VCaP (cell line): Measurements from ENCODE around the gene NOXRED1.
A peak's percentile ranks its signal among the peaks of the same experiment; 100 is the strongest.
"Not testable (repeated sequence)": the region's sequence is repeated elsewhere in the genome, so short reads cannot be mapped to it uniquely, and the experiment has no call there.

Experiments
- H3K27ac ChIP-seq: fragments of 450-650 bp; 2 replicates; pipeline ENCODE4 v1.5.1; 2017
- TF ChIP-seq, protein P1 (sequence below): fragments of 450-650 bp; conservative IDR thresholded peaks from 2 replicates; pipeline ENCODE4 v1.5.1; 2017; ENCODE audit warnings: mild to moderate bottlenecking, moderate library complexity

The NOXRED1 gene

DNA sequence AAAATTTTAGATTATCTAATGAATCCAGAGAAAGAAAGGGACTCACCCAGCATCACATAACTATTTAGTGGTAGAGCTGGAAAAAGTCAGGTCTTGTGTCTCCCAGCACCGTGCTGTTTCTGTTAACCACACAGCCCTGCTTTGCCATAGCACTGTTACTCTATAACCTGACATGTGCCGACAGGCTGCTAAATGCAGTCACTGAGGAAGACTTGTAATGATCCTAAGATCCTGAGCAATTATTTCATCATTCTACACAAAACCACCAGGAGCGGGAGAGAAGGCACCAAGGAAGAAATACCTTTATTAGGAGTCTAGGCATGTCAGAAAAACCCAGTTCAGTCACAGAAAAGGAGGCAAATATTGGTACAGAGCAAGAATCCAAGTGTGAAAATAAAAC lies 3.1 kb upstream of the NOXRED1 start:
- TF ChIP-seq, protein P1, sequence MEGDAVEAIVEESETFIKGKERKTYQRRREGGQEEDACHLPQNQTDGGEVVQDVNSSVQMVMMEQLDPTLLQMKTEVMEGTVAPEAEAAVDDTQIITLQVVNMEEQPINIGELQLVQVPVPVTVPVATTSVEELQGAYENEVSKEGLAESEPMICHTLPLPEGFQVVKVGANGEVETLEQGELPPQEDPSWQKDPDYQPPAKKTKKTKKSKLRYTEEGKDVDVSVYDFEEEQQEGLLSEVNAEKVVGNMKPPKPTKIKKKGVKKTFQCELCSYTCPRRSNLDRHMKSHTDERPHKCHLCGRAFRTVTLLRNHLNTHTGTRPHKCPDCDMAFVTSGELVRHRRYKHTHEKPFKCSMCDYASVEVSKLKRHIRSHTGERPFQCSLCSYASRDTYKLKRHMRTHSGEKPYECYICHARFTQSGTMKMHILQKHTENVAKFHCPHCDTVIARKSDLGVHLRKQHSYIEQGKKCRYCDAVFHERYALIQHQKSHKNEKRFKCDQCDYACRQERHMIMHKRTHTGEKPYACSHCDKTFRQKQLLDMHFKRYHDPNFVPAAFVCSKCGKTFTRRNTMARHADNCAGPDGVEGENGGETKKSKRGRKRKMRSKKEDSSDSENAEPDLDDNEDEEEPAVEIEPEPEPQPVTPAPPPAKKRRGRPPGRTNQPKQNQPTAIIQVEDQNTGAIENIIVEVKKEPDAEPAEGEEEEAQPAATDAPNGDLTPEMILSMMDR = no peak
- H3K27ac ChIP-seq = no peak overlapping the region

DNA sequence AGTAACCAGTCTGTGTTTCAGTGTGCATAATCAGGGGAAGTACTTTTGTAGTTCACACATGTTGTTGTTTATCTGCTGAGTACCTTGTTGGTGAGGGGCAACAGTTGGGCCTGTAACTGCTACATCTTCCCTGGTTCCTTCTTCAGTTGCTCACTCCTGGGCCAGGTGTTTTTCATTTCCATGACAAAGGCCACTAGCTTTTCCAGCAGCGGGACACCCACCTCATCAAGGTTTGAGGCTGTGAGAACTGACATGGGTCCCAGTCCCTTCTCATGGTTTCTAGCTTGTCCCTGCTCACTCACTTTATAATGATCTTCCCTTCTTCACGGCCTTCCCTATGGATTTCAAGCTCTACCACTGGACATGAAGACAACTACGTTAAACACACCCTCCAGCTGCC lies 1.5 kb upstream of the NOXRED1 start:
- H3K27ac ChIP-seq = no peak overlapping the region
- TF ChIP-seq, protein P1 = no peak

DNA sequence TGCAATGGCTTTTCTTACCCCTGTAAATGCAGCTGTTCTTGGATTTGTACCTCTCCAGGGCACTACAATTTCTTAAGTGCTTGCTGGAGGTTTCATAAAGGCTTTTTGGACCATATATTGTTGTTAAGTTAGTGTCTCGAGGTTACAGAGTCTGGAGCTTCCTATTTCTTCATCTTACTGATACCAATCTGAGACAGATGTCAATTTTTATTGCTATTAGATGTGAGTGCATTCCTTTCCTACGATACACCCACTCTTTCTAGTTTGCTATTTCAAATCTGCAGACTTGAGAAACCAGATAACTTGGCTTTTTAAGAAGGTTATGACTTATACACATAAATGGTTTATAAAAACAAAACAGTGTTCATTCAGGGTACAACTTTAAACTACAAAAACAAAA lies 2.1 kb downstream of the NOXRED1 start:
- H3K27ac ChIP-seq = no peak overlapping the region
- TF ChIP-seq, protein P1 = no peak

DNA sequence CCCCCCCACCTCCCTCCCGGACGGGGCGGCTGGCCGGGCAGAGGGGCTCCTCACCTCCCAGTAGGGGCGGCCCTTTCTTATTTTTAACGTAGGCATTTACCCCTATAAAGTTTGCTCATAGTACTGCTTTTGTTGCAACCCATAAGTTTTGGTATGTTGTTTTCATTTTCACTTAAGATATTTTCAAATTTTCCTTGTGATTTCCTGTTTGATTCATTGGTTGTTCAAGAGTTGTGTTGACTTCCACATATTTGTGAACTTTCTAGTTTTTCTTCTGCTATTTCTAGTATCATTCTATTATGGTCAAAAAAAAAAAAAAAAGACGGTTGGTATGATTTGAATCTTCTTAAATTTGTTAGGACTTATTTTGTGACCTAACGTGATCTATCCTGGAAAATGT lies 6.5 kb downstream of the NOXRED1 start:
- H3K27ac ChIP-seq = no peak overlapping the region
- TF ChIP-seq, protein P1 = no peak

DNA sequence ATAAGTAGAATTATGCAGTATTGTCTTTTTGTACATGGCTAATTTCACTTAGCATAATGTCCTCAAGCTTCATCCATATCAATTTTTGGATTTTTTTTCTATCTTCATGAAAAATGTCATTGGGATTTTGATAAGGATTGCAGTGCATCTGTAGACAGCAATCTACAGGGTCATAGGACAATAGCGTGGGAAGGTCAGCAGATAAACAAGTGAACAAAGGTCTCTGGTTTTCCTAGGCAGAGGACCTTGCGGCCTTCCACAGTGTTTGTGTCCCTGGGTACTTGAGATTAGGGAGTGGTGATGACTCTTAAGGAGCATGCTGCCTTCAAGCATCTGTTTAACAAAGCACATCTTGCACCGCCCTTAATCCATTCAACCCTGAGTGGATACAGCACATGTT lies 7.2 kb downstream of the NOXRED1 start:
- not testable (repeated sequence) for H3K27ac ChIP-seq

DNA sequence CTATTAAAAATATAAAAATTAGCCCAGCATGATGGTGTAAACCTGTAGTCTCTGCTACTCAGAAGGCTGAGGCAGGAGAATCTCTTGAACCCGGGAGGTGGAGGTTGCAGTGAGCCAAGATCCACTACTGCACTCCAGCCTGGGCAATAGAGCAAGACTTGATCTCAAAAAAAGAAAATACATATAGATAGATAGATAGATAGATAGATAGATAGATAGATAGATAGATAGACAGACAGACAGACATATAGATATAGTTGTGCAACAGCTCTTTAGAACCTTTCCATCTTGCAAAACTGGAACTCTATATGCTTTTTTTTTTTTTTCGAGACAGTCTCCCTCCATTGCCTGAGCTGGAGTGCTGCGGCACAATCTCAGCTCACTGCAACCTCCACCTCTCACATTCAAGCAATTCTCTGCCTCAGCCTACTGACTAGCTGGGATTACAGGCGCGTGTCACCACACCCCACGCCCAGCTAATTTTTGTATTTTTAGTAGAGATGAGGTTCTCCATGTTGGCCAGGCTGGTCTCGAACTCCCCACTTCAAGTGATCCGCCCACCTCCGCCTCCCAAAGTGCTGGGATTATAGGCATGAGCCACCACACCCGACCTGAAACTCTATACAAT lies 7.8 kb downstream of the NOXRED1 start:
- H3K27ac ChIP-seq = not testable (repeated sequence)

DNA sequence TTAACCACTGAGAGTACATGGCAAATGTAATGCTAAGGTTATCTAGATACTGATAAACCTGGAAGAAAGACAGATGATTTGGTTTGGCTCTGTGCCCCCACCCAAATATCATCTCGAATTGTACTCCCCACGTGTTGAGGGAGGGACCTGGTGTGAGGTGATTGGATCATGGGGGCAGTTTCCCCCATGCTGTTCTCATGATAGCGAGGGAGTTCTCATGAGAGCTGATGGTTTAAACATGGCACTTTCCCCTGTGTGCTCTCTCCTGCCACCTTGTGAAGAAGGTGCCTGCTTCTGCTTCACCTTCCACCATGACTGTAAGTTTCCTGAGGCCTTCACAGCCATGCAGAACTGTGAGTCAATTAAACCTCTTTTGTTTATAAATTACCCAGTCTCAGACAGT lies 14.2 kb downstream of the NOXRED1 start:
- TF ChIP-seq, protein P1 = peak; percentile 64
- no peak overlapping the region for H3K27ac ChIP-seq

DNA sequence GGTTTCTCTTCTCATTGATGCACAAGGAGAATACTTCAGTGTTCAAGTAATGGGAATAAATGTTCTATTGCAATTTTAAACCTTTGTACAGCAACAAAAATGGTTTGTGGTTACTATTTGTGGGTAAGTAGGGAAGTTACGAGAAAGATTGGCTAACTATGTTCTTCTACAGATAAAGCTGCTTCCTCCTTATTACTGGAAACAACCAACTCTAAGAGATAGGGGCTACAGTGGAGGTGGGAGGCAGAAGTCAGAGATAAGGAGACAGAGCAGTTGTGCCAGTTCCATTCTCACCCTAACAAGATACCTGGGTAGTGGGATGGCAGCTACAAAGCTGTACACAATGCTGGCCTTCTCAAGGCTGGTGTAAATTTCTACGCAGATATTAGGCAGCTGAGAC lies 16.2 kb downstream of the NOXRED1 start:
- TF ChIP-seq, protein P1 = no peak
- H3K27ac ChIP-seq = no peak overlapping the region

DNA sequence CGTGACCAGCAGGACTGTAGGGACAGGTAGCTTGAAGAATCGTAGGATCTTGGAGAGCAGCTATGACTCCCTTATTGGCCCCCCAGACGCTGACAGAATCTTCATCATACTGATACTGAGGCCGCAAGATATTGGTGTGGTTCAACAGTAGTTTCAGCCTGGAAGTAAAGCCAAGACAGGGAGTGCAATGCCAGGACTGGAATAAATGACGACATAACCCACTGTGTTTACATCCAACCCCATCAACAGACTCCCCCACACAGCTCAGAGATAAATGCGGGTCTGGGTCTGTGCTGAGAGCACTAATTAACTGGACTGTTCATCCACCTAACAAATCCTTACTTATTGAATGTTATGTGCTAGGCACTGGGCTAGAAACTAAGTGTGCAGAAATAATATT lies 16.6 kb downstream of the NOXRED1 start:
- TF ChIP-seq, protein P1 = no peak
- H3K27ac ChIP-seq = no peak overlapping the region
